MV-4-11 (cell line): ENCODE data around the gene GRAP.
"Not testable (repeated sequence)": the region's sequence is repeated elsewhere in the genome, so short reads cannot be mapped to it uniquely, and the experiment has no call there.

Experiments used
- DNase-seq: peaks from one replicate; lab custom pipeline; 2025; lab: John Stamatoyannopoulos, UW

Gene GRAP

GRCh38 chr17:19046782-19047375 is at the start of gene GRAP:
Gene GRAP (minus strand): TSS chr17:19046957. CDS start chr17:19046926, 31 bp downstream.
- not testable (repeated sequence) for DNase-seq

- not testable (repeated sequence) for DNase-seq
Measured at GRCh38 chr17:19093684-19094438, 47.1 kb upstream of the GRAP start.

GRCh38 chr17:19092737-19093683 is 46.3 kb upstream of the GRAP start:
- DNase-seq = not testable (repeated sequence)

- not testable (repeated sequence) for DNase-seq
Measured at GRCh38 chr17:19090058-19090772, 43.5 kb upstream of the GRAP start.

- not testable (repeated sequence) for DNase-seq
Measured at GRCh38 chr17:19088804-19089685, 42.3 kb upstream of the GRAP start.

- not testable (repeated sequence) for DNase-seq
Measured at GRCh38 chr17:19077386-19077785, 30.6 kb upstream of the GRAP start.

DNA sequence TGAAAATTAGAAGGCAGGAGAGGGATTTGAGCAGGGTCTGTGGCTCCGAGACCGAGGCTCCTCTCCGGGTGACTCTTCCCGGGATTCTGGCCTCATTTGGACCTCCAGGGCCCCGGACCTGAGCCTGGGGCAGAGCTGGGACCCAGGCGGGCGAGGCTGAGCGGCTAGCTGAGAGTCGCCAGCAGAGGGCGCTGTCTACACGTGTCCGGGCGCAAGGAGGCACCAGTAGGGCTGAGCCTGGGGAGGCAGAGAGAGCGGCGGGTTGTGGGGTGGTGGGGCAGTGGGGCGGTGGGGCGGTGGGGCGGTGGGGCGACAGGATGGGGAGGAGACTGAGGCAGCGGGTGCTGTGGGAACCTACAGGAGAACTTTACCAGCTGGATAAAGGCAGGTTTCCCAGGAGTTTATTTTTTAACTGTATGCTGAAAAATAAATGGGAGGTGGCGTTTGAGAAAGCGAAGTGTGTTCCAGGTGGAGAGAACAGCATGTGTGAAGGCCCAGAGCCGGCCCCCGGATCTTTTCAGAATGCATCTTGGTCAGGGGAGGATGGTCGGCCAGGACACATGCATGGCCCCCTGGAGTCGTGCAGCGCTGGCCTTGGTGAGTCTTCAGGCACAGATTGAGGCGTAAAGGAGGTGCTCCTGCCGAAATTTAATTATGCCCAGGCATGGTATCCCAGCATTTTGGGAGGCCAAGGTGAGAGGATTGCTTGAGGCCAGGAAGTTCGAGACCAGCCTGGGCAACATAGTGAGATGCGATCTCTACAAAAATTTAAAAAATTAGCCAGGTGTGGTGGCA is 29.8 kb upstream of the GRAP start:
- not testable (repeated sequence) for DNase-seq

DNA sequence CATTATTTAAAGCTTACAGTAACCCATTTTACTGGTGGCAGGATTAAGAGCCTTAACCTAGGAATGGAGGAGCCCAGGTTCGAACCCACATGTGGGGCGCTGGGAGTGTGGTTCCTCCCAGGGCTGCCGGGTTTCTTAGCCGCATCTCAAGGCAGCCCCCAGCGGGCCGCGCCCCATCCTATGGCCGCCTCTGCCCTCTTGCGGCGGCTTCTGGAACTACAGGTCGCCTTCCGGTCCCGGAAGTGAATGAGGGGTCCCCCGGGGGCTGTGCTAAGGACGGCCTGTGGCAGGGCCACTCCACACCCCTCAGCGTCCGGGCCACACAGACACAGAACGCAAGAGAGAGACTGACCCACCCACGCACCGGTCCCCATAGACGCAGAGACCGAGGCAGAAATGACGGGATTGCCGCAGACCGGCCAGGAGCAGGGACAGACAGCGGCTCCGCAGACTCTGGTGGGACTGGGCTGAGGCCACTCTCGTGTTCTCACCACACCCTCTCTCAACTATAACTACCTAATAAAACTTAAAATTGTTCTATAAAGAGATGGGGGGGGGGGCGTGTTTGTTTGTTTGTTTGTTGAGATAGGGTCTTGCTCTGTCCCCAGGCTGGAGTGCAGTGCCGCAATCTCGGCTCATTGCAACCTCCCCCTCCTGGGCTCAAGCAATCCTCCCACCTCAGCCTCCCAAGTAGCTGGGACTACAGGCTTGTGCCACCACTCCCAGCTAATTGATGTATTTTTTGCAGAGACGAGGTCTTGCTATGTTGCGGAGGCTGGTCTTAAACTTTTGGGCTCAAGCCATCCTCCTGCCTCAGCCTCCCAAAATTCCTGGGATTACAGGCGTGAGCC is 23.8 kb upstream of the GRAP start:
- DNase-seq = not testable (repeated sequence)

- not testable (repeated sequence) for DNase-seq
Measured at GRCh38 chr17:19064378-19064777, 17.6 kb upstream of the GRAP start.

DNA sequence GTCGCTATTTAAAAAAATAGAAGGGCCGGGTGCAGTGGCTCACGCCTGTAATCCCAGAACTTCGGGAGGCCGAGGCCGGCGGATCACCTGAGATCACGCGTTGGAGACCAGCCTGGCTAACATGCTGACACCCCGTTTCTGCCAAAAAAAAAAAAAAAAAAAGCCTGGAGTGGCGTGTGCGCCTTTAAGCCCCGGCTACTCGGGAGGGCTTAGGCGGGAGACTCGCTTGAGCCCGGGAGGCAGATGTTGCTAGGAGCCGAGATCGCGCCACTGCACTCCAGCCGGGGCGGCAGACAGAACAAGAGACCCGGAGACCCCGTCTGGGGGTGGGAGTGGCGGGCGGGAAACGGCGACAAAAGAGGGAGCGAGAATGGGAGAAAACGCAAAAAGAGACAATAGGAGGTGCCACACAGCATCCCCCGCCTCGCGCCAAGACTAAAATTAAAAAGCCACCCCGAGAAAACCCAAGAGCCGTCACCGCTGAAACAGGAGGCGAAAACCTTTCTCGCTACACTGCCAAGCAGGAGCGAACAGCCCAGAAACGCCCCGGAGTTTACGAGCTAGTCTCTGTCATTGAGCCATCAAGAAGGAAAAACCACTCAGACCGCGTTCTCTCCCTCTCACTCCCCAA is 16.7 kb upstream of the GRAP start:
- not testable (repeated sequence) for DNase-seq

DNA sequence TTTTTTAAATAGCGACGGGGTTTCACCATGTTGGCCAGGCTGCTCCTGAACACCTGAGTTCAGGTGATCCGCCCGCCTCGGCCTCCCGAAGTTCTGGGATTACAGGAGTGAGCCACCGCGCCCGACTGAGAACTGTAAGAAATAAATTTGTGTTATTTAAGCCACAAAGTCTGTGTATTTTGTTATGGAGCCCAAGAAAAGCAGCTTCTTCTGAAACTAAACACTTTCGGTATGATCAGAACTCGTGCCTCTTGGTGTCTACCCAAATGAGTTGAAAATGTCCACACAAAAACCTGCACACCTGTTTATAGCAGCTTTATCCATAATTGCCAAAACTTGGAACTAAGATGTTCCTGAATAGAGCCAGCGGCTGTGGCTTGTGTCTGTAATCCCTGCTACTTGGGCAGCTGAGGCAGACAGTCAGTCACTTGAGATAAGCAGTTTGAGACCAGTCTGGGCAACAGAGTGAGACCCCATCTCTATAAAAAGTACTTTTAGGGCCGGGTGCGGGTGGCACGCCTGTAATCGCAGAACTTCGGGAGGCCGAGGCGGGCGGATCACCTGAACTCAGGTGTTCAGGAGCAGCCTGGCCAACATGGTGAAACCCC is 16.1 kb upstream of the GRAP start:
- not testable (repeated sequence) for DNase-seq

DNA sequence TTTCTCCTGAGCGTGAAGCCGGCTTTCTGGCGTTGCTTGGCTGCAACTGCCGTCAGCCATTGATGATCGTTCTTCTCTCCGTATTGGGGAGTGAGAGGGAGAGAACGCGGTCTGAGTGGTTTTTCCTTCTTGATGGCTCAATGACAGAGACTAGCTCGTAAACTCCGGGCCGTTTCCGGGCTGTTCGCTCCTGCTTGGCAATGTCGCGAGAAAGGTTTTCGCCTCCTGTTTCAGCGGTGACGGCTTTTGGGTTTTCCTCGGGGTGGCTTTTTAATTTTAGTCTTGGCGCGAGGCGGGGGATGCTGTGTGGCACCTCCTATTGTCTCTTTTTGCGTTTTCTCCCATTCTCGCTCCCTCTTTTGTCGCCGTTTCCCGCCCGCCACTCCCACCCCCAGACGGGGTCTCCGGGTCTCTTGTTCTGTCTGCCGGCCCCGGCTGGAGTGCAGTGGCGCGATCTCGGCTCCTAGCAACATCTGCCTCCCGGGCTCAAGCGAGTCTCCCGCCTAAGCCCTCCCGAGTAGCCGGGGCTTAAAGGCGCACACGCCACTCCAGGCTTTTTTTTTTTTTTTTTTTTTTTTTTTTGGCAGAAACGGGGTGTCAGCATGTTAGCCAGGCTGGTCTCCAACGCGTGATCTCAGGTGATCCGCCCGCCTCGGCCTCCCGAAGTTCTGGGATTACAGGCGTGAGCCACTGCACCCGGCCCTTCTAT is 15.4 kb upstream of the GRAP start:
- not testable (repeated sequence) for DNase-seq

- DNase-seq = not testable (repeated sequence)
Measured at GRCh38 chr17:19055447-19055846, 8.7 kb upstream of the GRAP start.

DNA sequence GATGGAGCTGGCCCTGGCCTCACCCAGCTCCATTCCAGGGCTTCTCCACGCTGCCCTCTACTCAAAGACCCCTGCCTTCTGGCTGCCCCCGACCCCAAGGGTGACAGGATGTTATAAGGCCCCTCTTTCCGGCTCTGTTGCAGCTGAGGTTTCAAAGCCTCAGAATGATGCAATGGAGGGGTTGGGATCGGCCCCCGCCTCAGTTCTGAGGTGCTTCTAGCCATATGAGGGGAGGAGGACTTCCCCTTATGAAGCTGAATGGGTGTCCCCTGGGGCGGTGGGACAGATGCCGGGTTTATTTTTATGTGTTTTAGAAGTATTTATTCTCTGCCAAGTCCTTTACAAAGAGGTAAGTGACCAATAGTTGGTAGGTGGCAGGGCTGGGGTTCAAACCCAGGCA is 2.1 kb upstream of the GRAP start:
- not testable (repeated sequence) for DNase-seq

DNA sequence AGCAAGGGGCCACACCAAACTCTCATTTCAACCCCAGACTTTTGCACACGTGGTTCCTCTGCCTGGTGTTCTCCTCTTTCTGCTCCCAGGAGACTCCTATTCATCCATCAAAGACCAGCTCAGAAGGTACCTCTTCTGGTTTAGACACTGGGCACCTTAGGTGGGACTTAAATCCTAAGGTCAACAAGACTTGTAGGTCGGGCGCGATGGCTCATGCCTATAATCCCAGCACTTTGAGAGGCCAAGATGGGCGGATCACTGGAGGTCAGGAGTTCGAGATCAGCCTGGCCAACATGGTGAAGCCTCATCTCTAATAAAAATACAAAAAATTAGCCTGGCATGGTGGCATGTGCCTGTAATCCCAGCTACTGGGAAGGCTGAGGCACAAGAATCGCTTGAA is 753 bp upstream of the GRAP start:
- not testable (repeated sequence) for DNase-seq

- DNase-seq = not testable (repeated sequence)
Measured at GRCh38 chr17:19044643-19045042, 2.1 kb downstream of the GRAP start.

GRCh38 chr17:19043032-19043431 is 3.7 kb downstream of the GRAP start:
- DNase-seq = not testable (repeated sequence)
